Cardiac fibroblast (primary cell): Measurements from ENCODE around the gene NEDD8.
A peak's percentile ranks its signal among the peaks of the same experiment; 100 is the strongest.

ENCODE experiments used
- DNase-seq, 2 donors: peaks; one replicate each; pipeline versions ENCODE4 v3.0.0 to v3.0.0-alpha.2; 2010; ENCODE audit warnings: low read depth in 2 of 2
- H3K4me3 ChIP-seq, 2 donors: replicated peaks in 1 of 2; 1 replicate in 1 of 2; 2 replicates in 1 of 2; pipeline ENCODE4 v1.5.1; 2011; ENCODE audit warnings: low read depth in 2 of 2, low read length in 2 of 2, mild to moderate bottlenecking in 2 of 2, moderate library complexity in 1 of 2
- TF ChIP-seq, protein P1 (sequence below): IDR thresholded peaks from one replicate; pipeline ENCODE4 v1.5.1; 2011; ENCODE audit warnings: low read depth, mild to moderate bottlenecking, low read length, inconsistent platforms

NEDD8 gene

DNA sequence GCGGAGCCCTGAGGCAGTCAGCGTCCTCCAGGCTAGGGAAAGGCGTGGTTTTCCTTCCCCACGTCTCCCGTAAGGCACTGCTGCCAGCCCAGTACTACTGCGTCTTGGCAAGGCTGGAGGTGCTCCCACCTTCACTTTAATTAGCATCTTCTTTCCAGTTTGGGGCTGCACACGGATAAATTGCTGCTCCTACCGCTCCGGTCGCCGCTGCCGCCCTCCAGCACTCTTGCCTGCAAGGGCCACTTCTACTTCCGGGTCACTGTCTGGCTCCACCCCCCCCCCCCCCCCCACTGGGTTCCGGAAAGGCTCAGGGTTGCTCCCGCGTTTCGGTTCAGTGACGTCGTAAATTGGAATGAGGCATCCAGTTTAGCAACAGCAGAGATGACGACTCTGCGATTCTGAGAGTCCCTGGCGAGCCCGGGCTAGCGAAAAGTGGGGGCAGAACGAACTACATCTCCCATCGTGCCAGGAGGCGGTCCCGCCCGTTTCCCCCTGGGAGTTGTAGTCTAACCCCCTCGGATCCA is at the start of gene NEDD8:
Gene NEDD8 (minus strand): TSS at position 247 of the 524 bp plus-strand sequence. CDS start 100 bp downstream, at position 147.
- TF ChIP-seq, protein P1, sequence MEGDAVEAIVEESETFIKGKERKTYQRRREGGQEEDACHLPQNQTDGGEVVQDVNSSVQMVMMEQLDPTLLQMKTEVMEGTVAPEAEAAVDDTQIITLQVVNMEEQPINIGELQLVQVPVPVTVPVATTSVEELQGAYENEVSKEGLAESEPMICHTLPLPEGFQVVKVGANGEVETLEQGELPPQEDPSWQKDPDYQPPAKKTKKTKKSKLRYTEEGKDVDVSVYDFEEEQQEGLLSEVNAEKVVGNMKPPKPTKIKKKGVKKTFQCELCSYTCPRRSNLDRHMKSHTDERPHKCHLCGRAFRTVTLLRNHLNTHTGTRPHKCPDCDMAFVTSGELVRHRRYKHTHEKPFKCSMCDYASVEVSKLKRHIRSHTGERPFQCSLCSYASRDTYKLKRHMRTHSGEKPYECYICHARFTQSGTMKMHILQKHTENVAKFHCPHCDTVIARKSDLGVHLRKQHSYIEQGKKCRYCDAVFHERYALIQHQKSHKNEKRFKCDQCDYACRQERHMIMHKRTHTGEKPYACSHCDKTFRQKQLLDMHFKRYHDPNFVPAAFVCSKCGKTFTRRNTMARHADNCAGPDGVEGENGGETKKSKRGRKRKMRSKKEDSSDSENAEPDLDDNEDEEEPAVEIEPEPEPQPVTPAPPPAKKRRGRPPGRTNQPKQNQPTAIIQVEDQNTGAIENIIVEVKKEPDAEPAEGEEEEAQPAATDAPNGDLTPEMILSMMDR = no peak
- peak within 1 kb of the TSS; percentile 80 to 85 for H3K4me3 ChIP-seq
- DNase-seq = peak; percentile 97 to 99

DNA sequence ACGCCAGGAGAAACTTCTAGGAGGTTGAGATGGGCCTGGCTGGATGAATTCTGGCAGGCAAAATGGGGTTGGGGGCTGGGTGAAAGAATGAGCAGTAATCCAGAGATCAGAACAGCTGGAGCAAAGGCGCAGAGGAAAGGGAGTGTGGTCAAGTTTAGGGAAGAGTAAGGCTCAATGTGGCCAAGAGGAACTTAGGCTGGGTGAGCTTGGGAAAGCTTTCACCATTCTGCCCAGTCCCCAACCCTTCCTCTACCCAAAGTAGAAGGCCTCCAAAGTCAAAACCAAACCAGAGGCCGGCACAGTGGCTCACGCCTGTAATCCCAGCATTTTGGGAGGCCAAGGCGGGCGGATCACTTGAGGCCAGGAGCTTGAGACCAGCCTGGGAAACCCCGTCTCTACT is 49.5 kb upstream of the NEDD8 start:
- no peak for DNase-seq
- TF ChIP-seq, protein P1 = no peak
- no peak overlapping the region for H3K4me3 ChIP-seq

DNA sequence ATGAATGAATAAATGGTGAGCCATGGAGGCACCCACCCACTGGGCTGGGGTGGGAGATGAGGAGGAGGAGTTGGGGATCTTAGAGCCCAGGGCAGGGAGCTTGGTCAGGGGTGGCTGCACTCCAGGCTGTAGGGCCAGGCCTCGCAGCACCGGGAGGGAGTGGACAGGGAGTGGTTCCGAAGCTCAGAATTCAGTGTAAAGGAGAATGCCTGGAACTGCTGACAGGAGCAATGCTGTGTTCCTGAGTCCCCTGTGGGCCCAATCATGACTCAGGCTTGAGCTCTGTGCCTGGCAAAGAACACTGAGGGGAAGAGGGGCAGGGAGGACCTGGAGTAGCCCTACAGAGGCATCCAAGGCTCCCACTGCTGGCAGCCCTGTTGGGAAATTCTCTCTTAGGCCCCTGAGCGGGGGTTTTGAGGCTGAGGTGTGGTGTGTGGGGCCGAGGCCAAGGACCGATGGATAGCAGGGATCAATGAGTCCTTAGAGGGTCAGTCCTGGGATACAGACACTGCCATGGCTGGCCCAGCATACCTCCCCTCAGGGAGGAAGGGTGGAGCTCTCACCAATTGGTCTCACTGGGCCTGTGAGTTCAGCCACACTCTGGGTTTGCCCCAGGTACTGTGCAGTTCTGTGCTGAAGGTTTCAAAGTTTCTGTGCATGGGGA is 48.8 kb upstream of the NEDD8 start:
- no peak overlapping the region for H3K4me3 ChIP-seq

DNA sequence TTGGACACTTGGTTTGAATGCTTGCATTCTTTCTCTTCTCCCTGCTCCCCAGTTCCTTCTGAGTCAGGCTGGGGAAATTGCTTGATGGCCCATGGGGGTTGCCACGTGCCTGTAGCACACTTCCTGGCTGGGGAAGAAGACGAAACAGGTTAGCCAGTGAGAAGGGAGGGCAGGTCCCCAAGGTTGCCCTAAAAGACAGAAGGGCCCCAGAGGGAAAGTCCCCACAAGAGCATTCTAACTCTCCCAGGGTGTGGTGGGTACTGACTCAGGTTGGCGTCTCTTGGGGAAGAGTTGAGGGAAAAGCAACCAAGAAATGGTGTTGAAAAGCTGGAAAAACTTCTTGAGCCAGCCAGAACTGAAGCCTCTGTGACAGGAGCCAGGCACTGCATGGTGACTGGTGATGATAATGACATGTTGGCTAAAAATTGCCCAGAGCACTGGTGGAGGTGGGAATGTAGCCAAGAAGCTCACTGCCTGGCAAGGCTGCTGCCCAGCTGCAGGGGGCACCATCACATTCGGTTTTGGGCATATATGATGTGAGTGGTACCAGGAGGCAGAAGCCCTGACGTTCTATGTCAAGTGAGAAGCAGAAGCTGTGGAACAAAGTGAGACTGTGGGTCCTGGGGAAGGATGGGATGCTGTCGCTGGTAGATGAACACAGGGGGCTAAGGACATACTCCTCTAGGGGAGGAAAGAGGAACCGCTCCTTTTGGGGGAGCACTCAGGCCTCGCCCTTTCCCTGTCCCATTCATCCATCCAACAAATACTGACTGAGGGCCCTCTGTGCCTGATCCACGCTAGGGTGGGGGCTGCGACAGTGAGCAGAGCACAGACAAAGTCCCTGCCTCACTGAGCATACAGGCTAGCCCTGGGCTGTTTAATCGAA is 47.4 kb upstream of the NEDD8 start:
- DNase-seq = peak; percentile 19 to 20
- TF ChIP-seq, protein P1 = peak; percentile 7
- no peak overlapping the region for H3K4me3 ChIP-seq

More for the DNA sequence above, 48.8 kb upstream of the NEDD8 start:
- peak; percentile 31 to 62 for DNase-seq
- TF ChIP-seq, protein P1 = no peak

DNA sequence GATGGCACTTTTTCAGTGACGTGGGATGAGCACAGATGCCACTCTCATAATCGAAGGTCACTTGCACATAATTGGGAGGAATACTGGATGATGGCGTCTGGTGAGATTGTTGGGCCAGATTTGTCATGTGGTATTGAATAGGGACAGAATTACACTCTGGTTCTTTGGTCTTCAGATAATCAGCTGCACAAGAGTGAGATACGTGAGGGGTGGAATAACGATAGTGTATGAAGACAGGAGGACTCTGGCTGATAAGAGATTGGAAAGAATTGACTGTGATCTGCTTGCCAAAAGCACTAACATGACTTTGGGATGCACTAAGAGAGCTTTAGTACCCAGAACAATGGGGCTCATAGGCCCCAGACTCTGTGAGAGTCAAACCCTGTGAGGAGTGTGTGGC is 46.3 kb upstream of the NEDD8 start:
- H3K4me3 ChIP-seq = no peak overlapping the region
- DNase-seq = no peak
- TF ChIP-seq, protein P1 = no peak

DNA sequence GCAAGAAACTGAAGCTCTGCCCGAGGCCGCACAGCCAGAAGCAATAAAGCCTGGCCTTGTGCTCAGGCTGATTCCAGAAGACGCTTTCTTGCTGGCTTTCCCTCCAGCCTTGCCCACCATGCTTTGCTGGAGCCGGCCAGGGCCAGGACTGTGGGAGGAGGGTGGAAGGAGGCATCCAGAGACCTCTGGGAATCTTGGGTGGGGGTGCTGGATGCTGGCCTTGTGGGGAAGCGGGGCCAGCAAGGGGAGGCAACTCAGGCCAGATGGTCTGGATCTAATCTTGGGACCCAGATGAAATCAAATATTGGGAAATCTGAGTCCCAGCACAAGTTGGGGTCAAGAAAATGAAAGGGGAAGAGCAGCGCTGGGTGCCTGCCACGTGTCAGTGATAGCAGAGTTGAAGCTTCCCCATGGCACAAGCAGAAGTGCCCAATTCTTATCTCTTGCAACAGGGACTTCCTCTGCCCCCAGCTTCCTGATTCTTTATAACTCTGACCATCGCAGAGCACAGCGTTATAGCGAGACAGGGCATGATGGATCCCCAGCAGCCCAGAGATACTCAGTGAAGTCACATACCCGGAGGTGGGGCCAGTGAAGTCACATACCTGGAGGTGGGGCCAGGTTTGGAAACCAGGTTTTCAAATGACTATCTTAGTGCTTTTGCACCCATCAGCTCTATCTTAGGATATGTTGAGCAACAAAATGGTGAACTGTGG is 45.6 kb upstream of the NEDD8 start:
- no peak overlapping the region for H3K4me3 ChIP-seq
- no peak for DNase-seq
- TF ChIP-seq, protein P1 = no peak
